Smooth muscle cell (in vitro differentiated cells): ENCODE results near the gene GRK3. TPM values are rescaled to one million over a fixed set of nuclear protein-coding genes. Genes with fewer than 3 reads are reported as not detected.

ENCODE experiments used
- DNase-seq: peaks from one replicate; lab custom pipeline; 2025; ENCODE audit not compliant: unreplicated experiment; lab: John Stamatoyannopoulos, UW
- H2AFZ ChIP-seq: fragments of 200-600 bp; sonication (generic); 2 replicates; pipeline ENCODE4 v1.6.0; 2016; ENCODE audit warnings: antibody characterized with exemption, low read depth, mild to moderate bottlenecking
- H3F3A ChIP-seq: fragments of 200-600 bp; sonication (generic); 2 replicates; pipeline ENCODE4 v1.6.0; 2017; ENCODE audit warnings: antibody characterized with exemption, low read depth
- H3K27ac ChIP-seq: fragments of 200-600 bp; sonication (generic); 2 replicates; pipeline ENCODE4 v1.5.1; 2016; ENCODE audit warnings: low read depth, mild to moderate bottlenecking
- H3K27me3 ChIP-seq: fragments of 200-600 bp; sonication (generic); 2 replicates; pipeline ENCODE4 v1.6.1; 2016; ENCODE audit warnings: low read depth, mild to moderate bottlenecking
- H3K36me3 ChIP-seq: fragments of 200-600 bp; sonication (generic); 2 replicates; pipeline ENCODE4 v1.5.1; 2016; ENCODE audit warnings: low read depth
- H3K4me1 ChIP-seq: fragments of 200-600 bp; sonication (generic); 2 replicates; pipeline ENCODE4 v1.5.1; 2016; ENCODE audit warnings: low read depth
- H3K4me2 ChIP-seq: fragments of 200-600 bp; sonication (generic); 2 replicates; pipeline ENCODE4 v1.6.0; 2016; ENCODE audit warnings: mild to moderate bottlenecking
- H3K4me3 ChIP-seq: fragments of 200-600 bp; sonication (generic); 2 replicates; pipeline ENCODE4 v1.5.1; 2016; ENCODE audit warnings: mild to moderate bottlenecking
- H3K79me2 ChIP-seq: fragments of 200-600 bp; sonication (generic); 2 replicates; pipeline ENCODE4 v1.6.0; 2016; ENCODE audit warnings: low read depth, mild to moderate bottlenecking
- H3K9ac ChIP-seq: fragments of 200-600 bp; sonication (generic); 2 replicates; pipeline ENCODE4 v1.6.0; 2016; ENCODE audit warnings: low read depth
- H3K9me3 ChIP-seq: fragments of 200-600 bp; sonication (generic); replicated peaks from 2 replicates; pipeline ENCODE4 v1.5.1; 2016; ENCODE audit warnings: low read depth
- H4K20me1 ChIP-seq: fragments of 200-600 bp; sonication (generic); 2 replicates; pipeline ENCODE4 v1.6.0; 2016; ENCODE audit warnings: low read depth
- CTCF ChIP-seq: fragments of 200-600 bp; sonication (generic); IDR thresholded peaks from 2 replicates; pipeline ENCODE4 v1.5.1; 2017; ENCODE audit warnings: borderline replicate concordance, mild to moderate bottlenecking, antibody characterized with exemption; ENCODE audit not compliant: insufficient read depth, poor library complexity, severe bottlenecking
- WGBS: methylation state at CpG from one replicate; pipeline ENCODE4 v1.1.7; 2016; ENCODE audit warnings: low lambda C conversion rate; 5-methylcytosine and 5-hydroxymethylcytosine counted together
- polyA plus RNA-seq: library from polyadenylated mRNA; unstranded; fragments of >200 nt; fragmentation: Nextera tagmentation; extraction: Ambion mirVana; gene quantifications from 2 replicates; pipeline ENCODE4 v1.2.1, GENCODE V29; 2016
- total RNA-seq: library from RNA; depleted of rRNA; stranded (reverse); fragments of >200 nt; gene quantifications from 2 replicates; pipeline ENCODE4 v1.2.3, GENCODE V29; 2014

Gene GRK3
- total and polyA plus RNA-seq, 2 experiments from 2014 or later, result 1.0 to 4.6 TPM

GRCh38 chr22:25709758-25710157 lies 145.3 kb downstream of the GRK3 start:
- WGBS, result 92% methylated on average over 6 of the region's 6 CpGs
- no peaks in the 10 kb centered on the region for H3K79me2 ChIP-seq
- no peak for DNase-seq
- H3K27me3 ChIP-seq, result no peaks in the 10 kb centered on the region
- no peak overlapping the region for H3K9ac ChIP-seq
- H3F3A ChIP-seq, result no peaks in the 10 kb centered on the region
- no peak overlapping the region for H3K4me3 ChIP-seq
- no peak overlapping the region for H3K27ac ChIP-seq
- no peaks in the 10 kb centered on the region for H4K20me1 ChIP-seq
- no peak for TF ChIP-seq CTCF
- H3K36me3 ChIP-seq, result no peaks in the 10 kb centered on the region
- no peaks in the 10 kb centered on the region for H3K4me1 ChIP-seq
- H2AFZ ChIP-seq, result no peak overlapping the region
- no peaks in the 10 kb centered on the region for H3K9me3 ChIP-seq
- H3K4me2 ChIP-seq, result no peak overlapping the region

- Histone ChIP-seq H3F3A (no peaks in the 10 kb centered on the region), H3K9me3 (no peaks in the 10 kb centered on the region), H3K4me3 (no peak overlapping the region), H3K79me2 (no peaks in the 10 kb centered on the region), H4K20me1 (no peaks in the 10 kb centered on the region), H3K9ac (no peak overlapping the region), H3K27me3 (no peaks in the 10 kb centered on the region), H3K4me2 (no peak overlapping the region), H3K4me1 (no peaks in the 10 kb centered on the region), H3K27ac (no peak overlapping the region), H2AFZ (no peak overlapping the region), H3K36me3 (no peaks in the 10 kb centered on the region)
- no peak for TF ChIP-seq CTCF
- 92% methylated on average over 7 of the region's 7 CpGs for WGBS
- DNase-seq, result no peak
Observed at GRCh38 chr22:25710501-25710900, 146.0 kb downstream of the GRK3 start.

- Histone ChIP-seq H3K9me3 (no peaks in the 10 kb centered on the region), H2AFZ (no peak overlapping the region), H3K79me2 (no peaks in the 10 kb centered on the region), H3K4me2 (no peak overlapping the region), H3K27me3 (no peaks in the 10 kb centered on the region), H3K4me3 (no peak overlapping the region), H3F3A (no peaks in the 10 kb centered on the region), H3K36me3 (no peaks in the 10 kb centered on the region), H3K9ac (no peak overlapping the region), H3K4me1 (no peaks in the 10 kb centered on the region), H3K27ac (no peak overlapping the region), H4K20me1 (no peaks in the 10 kb centered on the region)
- TF ChIP-seq CTCF, result no peak
- DNase-seq, result no peak
- 80% methylated on average over 6 of the region's 6 CpGs for WGBS
Observed at GRCh38 chr22:25711491-25711890, 147.0 kb downstream of the GRK3 start.

GRCh38 chr22:25712661-25713400 lies 148.4 kb downstream of the GRK3 start:
- Histone ChIP-seq H3K4me3 (no peak overlapping the region), H4K20me1 (no peaks in the 10 kb centered on the region), H3K4me2 (no peak overlapping the region), H2AFZ (no peak overlapping the region), H3K27me3 (no peaks in the 10 kb centered on the region), H3K4me1 (no peaks in the 10 kb centered on the region), H3F3A (no peaks in the 10 kb centered on the region), H3K79me2 (no peaks in the 10 kb centered on the region), H3K36me3 (no peaks in the 10 kb centered on the region), H3K9ac (no peak overlapping the region), H3K9me3 (no peaks in the 10 kb centered on the region), H3K27ac (no peak overlapping the region)
- DNase-seq, result no peak
- no peak for TF ChIP-seq CTCF
- WGBS, result 98% methylated on average over 7 of the region's 7 CpGs
